ENCODE results near the gene TPSG1.

The TPSG1 gene

DNA sequence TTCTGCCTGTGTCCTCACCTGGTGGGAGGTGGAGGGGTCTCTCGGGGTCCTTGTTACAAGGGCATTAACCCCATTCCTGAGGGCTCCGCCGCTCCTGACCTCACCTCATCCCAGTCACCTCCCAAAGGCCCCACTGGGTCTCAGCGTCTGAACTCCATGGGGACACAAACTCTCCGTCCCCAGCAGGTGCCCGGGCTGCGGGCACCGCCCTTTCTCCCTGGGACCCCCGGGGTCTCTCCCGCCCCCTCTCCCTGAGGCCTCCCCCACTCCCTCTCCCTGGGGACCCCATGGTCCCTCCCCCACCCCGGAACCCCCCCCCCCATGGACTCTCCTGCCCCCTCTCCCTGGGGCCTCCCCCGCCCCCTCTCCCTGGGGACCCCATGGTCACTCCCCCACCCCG lies 47.3 kb downstream of the TPSG1 start:
- Histone ChIP-seq H4K20me1 (ENCODE audit: insufficient read depth, low read length) (no peaks in the 10 kb centered on the region), H3K27ac (ENCODE audit: low read depth, low read length, poor library complexity, severe bottlenecking) (no peak overlapping the region), H3K27me3 (ENCODE audit: insufficient read depth, low read length) (no peaks in the 10 kb centered on the region), H3K9me3 (ENCODE audit: low read length) (no peaks in the 10 kb centered on the region), H3K4me2 (ENCODE audit: low read length) (no peak overlapping the region), H3K4me1 (ENCODE audit: insufficient read depth, low read length, severe bottlenecking) (no peaks in the 10 kb centered on the region), H3K36me3 (ENCODE audit: insufficient read depth, low read length) (no peaks in the 10 kb centered on the region), H3K9ac (ENCODE audit: low read length) (no peak overlapping the region), H3K79me2 (ENCODE audit: insufficient read depth, low read length) (no peaks in the 10 kb centered on the region), H3K4me3 (ENCODE audit: low read depth, low read length, poor library complexity, severe bottlenecking) (no peak overlapping the region), H2AFZ (ENCODE audit: low read length) (no peak overlapping the region), H3K9me2 (ENCODE audit: low read depth, low read length) (no peaks in the 10 kb centered on the region), H3F3A (ENCODE audit: insufficient read depth, low read length) (no peaks in the 10 kb centered on the region)
- TF ChIP-seq CTCF (IDR thresholded peaks at IDR 0.05; ENCODE audit: low read length) (no peak), EZH2 (IDR thresholded peaks at IDR 0.05; ENCODE audit: borderline replicate concordance, low read length) (no peak)

DNA sequence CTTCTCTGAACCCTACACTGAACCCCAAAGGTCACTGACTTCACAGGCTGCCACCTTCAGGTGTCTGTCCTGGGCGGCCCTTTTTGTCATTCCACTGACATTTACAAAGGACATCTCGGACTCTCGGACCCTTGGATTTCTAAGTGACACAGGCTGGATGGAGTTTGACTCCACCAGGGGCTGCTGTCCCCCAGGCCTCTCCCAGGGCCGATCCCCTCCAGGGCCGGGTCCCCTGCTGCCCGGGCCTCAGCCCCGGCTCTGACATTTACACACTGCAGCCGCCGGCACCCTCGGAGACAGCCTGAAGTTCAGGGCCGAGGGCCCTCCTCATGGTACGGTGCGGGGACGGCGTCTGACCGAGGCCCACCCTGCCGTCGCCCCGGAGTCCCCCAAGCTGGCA lies 48.0 kb downstream of the TPSG1 start:
- no peaks in the 10 kb centered on the region for H3K4me1 ChIP-seq (ENCODE audit: insufficient read depth, low read length, severe bottlenecking)
- H3K27me3 ChIP-seq (ENCODE audit: insufficient read depth, low read length) = no peaks in the 10 kb centered on the region
- no peaks in the 10 kb centered on the region for H3K36me3 ChIP-seq (ENCODE audit: insufficient read depth, low read length)
- H2AFZ ChIP-seq (ENCODE audit: low read length) = no peak overlapping the region
- TF ChIP-seq CTCF (IDR thresholded peaks at IDR 0.05; ENCODE audit: low read length) = no peak
- no peak overlapping the region for H3K27ac ChIP-seq (ENCODE audit: low read depth, low read length, poor library complexity, severe bottlenecking)
- no peaks in the 10 kb centered on the region for H4K20me1 ChIP-seq (ENCODE audit: insufficient read depth, low read length)
- no peak overlapping the region for H3K4me3 ChIP-seq (ENCODE audit: low read depth, low read length, poor library complexity, severe bottlenecking)
- no peaks in the 10 kb centered on the region for H3K9me2 ChIP-seq (ENCODE audit: low read depth, low read length)
- no peaks in the 10 kb centered on the region for H3K9me3 ChIP-seq (ENCODE audit: low read length)
- no peak overlapping the region for H3K9ac ChIP-seq (ENCODE audit: low read length)
- no peaks in the 10 kb centered on the region for H3F3A ChIP-seq (ENCODE audit: insufficient read depth, low read length)
- H3K79me2 ChIP-seq (ENCODE audit: insufficient read depth, low read length) = no peaks in the 10 kb centered on the region
- H3K4me2 ChIP-seq (ENCODE audit: low read length) = no peak overlapping the region

DNA sequence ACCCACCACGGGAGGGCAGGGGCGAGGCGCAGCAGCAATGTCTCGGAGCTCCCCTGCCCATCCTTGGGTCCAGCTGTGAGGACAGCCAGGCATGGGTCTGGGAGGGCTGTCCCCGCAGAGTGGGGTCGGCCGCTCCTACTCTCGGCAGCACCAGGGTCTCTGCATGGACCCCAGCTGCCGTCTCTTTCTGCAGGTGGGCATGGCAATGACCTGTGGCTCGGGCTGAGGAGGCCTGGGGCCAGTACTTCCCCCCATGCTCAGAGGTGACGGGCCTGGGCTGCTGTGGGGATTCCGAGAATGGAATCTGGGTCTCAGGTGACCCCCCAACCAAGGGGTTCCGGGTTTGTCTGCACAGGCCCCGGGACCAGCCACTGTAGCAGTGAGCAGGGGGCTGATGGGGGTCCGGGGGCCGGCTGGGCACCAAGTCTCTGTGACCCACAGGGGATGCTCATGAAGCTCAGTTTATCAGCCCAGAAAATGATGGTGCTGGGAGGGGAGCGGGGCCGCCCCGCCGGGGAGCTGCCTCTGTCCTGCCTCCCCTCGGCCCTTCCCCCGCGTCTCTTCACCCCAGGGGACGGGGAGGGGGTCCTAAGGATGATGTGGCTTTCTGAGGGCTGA lies 48.7 kb downstream of the TPSG1 start:
- no peak overlapping the region for H3K4me2 ChIP-seq (ENCODE audit: low read length)
- no peak for TF ChIP-seq CTCF (IDR thresholded peaks at IDR 0.05; ENCODE audit: low read length)
- TF ChIP-seq EZH2 (IDR thresholded peaks at IDR 0.05; ENCODE audit: borderline replicate concordance, low read length) = no peak
- H4K20me1 ChIP-seq (ENCODE audit: insufficient read depth, low read length) = no peaks in the 10 kb centered on the region
- no peaks in the 10 kb centered on the region for H3K9me3 ChIP-seq (ENCODE audit: low read length)
- H3K9ac ChIP-seq (ENCODE audit: low read length) = no peak overlapping the region
- no peaks in the 10 kb centered on the region for H3K36me3 ChIP-seq (ENCODE audit: insufficient read depth, low read length)
- H3K4me3 ChIP-seq (ENCODE audit: low read depth, low read length, poor library complexity, severe bottlenecking) = no peak overlapping the region
- H3K79me2 ChIP-seq (ENCODE audit: insufficient read depth, low read length) = no peaks in the 10 kb centered on the region
- H3F3A ChIP-seq (ENCODE audit: insufficient read depth, low read length) = no peaks in the 10 kb centered on the region
- H3K27me3 ChIP-seq (ENCODE audit: insufficient read depth, low read length) = no peaks in the 10 kb centered on the region
- H2AFZ ChIP-seq (ENCODE audit: low read length) = no peak overlapping the region
- no peak overlapping the region for H3K27ac ChIP-seq (ENCODE audit: low read depth, low read length, poor library complexity, severe bottlenecking)
- H3K4me1 ChIP-seq (ENCODE audit: insufficient read depth, low read length, severe bottlenecking) = no peaks in the 10 kb centered on the region
- no peaks in the 10 kb centered on the region for H3K9me2 ChIP-seq (ENCODE audit: low read depth, low read length)
